Activated CD8-positive, alpha-beta memory T cell treated with anti-CD3 and anti-CD28 coated beads for 4 hours (primary cell): ENCODE results near the gene MTMR12.

Experiments used
- DNase-seq, 2 donors: peaks; one replicate each; pipeline ENCODE4 v3.0.0-alpha.2; 2020; ENCODE audit warnings: low read depth in 2 of 2

MTMR12 gene

DNA sequence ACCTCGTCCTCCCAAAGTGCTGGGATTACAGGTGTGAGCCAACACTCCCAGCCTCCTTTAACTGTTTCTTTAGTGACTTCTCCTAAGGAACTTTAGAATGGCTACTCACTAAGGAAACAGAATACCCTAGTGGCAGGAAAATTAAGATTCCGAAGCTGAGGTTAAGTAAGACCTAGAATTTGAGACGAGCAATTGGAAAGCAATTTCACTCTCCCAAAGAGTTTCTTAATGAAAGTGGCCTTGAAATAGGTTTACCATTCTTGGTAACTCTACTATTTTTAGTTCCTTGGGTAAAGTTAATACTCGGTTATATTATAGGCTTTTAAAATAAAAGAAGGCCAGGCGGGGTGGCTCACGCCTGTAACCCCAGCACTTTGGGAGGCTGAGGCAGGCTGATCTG is 115.7 kb downstream of the MTMR12 start:
- no peak for DNase-seq

DNA sequence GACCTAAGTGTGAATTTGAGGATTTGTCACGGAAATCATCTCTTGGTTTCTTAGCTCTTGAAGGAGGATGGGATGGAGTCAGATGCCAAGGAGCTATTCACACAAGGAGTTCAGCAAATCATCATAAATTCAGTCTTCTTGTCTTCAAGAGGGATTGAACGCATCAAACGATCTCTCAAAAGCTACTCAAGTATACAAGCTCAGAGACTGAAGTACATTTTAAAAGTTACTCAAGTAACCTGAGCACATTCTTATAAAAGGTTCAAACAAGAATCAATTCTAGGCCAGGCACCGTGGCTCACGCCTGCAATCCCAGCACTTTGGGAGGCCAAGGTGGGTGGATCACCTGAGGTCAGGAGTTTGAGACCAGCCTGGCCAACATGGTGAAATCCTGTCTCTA is 117.5 kb downstream of the MTMR12 start:
- no peak for DNase-seq

DNA sequence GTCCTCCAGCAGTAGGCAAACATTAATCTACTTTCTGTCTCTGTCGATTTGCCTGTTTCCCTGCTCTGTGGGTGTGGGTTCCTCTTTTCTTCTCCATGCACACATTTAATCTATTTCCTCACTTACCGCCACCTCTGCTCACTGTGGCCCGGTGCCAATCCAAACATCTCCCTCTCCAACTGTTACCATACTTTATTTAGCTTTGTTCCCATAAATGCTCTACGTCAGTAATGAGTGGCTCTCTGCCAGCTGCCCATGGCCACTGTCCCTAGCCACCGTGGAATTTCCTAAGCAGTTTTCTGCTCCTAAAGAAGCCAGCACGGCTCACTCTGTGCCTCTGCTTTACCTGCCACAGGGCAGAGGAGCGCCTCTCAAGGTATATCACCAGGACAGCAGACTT is 119.1 kb downstream of the MTMR12 start:
- DNase-seq: no peak

DNA sequence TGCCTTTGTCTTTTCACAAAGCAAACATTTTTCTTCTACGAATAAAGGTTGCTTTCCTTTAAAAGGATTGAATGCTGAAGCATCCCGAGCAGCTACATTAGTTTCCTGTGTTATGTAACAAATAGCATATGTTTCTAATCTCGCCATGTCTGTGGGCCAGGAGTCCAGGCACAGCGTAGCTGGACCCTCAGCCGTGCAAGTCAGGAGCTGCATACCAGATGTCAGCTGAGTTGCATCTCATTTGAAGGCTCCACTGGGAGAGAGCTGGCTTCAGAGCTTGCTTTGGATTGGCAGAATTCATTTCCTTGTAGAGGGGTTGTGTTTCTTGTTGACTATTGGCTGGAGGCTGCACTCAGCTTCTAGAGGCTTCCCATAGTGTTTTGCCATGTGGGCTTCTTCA is 122.6 kb downstream of the MTMR12 start:
- no peak for DNase-seq

DNA sequence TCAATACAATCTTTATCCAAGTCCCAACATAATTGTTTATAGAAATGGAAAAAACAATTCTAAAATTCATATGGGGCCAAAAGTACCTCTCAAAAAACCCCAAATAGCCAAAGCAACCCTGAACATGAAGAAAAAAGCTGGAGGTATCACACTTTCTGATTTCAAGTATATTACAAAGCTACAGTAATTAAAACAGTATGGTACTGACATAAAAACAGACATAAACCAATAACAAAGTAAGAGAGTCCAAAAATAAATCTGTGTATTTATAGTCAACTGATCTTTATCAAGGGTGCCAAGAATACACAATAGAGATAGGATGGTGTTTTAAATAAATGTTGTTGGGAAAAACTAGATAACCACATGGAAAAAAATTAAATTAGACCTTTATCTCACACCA is 125.1 kb downstream of the MTMR12 start:
- no peak for DNase-seq

DNA sequence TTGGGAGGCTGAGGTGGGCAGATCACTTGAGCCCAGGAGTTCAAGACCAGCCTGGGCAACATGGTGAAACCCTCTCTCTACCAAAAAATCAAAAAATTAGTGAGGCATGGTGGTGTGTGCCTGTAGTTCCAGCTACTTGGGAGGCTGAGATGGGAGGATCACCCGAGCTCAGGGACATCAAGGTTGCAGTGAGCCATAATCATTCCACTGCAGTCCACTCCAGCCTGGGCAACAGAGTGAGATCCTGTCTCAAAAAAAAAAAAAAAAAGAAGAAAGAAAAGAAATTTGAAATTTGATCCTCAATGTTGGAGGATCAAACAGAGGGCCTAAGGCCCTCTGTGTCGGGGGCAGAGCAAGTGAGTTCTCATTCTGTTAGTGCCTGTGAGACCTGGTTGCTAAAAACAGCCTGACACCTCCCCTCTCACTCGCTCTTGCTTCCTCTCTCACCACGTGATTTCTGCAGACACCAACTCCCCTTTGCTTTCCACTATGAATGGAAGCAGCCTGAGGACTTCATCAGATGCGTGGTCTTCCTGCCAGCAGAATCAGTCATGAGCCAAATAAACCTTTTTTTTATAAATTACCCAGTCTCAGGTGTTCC is 130.2 kb downstream of the MTMR12 start:
- DNase-seq: no peak
